ENCODE data around the gene ACSM2B. TPM values are rescaled to one million over a fixed set of nuclear protein-coding genes. Genes with fewer than 3 reads are reported as not detected.
"Not testable (repeated sequence)": the region's sequence is repeated elsewhere in the genome, so short reads cannot be mapped to it uniquely, and the experiment has no call there.

The ACSM2B gene
- total RNA-seq, 2 experiments from 2014 or later: not detected

DNA sequence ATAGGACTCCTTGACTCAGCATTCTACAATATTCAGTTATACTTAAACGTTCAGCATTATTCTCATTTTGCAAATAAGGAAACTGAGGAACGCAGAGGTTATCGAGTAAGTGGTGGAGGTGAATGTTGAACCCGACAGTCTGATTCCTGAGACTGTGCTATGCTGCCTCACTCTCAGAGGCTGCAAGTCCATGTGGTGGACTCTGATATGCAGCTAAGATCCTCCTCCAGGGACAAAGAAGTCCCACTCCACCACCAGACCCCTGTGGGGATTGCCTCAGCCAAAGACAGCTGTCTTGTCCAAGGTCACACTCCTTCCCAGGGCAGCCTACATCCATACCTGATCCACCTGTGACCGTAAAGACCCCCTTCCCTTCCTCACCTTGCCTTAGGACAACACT is 37.5 kb downstream of the ACSM2B start:
- ChIA-PET POLR2A (no interaction called here), CTCF (no interaction called here)

DNA sequence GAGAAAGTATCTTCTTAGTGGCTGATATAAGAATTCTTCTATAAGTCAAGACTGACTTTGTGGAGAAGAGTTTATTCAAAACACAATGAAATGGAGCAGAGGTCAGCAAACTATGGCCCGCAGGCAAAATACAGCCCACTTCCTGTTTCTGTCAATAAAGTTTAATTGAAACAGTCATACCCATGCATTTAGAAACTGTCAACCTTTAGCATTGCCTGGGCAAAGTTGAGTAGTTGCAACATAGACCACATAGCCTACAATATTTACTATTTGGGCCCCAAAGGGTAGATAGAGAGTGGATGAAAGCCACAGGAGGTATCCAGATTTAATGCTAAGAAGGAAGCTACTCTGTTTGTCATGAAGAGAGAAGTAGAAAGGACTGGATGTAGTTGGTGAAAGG is 38.0 kb downstream of the ACSM2B start:
- ChIA-PET CTCF (no interaction called here), POLR2A (no interaction called here)

DNA sequence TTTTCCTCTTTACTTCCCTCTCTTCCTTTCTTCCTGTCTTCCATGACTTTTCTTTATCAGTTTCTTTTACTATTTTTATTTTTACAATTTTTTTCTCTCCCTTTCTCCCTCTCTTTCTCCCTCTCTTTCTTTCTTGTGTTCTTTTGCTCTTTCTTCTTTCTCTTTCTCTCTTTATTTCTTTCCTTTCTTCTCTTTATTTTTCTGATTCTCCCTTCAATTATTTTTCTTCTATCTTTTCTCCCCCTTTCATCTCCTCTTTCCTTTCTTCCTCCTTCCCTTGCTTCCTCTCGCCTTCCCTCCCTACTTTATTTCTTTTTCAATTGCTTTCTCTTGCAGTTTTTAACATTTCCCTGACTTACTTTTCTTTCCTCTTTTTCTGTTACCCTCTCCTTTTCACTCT is 39.5 kb downstream of the ACSM2B start:
- CTCF ChIA-PET, POLR2A ChIA-PET: not testable (repeated sequence)

DNA sequence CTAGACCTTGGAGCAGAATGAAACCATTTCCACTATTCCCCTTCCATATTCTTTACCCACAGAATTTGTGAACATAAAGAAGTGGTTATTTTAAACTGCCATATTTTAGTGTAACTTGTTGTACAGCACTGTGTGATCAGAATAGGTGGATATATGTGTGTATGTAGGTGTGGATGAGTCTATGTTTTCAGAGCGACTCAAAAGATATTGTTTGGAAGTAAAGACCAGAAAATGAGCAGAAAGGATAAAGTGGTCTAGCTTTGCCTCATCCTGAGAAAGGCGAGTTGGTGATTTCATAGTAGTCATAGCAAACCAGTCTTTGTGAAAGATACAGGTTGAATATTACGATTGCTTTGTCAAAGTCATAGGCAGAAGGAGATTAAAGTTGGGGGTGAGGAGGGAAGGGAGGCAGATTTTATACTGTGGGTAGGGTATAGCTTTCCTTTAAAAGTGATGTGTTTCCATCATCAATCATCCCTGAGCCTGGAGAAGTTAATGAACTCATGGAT is 43.8 kb downstream of the ACSM2B start:
- POLR2A ChIA-PET, CTCF ChIA-PET: not testable (repeated sequence)

DNA sequence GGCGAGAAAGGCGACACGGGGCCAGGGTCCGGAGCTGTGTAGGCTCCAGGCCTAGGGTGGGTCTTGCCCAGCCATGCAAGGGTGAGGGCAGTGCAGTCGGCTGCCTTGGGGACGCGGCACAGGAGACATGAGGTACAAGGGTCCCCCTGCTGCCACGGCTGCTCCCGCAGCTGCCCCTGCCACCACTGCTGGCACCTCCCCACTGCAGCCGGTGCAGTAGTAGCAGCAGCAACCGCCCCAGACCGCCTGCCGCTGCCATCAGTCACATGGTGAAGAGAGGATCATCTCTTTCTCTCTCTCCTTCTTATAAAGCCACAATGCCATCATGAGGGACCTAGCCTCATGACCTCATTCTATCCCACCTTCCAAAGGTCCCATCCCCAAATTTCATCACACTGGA is 44.4 kb downstream of the ACSM2B start:
- POLR2A ChIA-PET, CTCF ChIA-PET: not testable (repeated sequence)

DNA sequence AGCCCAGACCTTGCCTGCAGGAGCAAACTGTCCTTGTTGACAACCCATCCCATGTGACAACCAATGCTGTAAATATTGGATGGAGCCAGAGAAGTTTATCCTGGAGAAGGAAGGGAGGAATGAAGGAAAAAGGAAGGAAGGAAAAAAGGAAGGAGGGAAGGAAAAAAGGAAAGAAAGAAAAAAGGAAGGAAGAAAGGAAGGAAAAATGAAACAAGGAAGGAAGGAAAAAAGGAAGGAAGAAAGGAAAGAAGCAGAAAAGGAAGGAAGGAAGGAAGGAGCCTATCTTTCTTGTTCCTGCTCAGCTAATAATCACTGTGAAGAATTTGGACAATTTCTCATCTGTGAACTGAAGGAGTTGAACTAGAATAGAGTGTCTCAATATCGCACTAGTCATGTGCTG is 56.1 kb downstream of the ACSM2B start:
- POLR2A ChIA-PET: no interaction called here
- CTCF ChIA-PET: interaction anchor here (0.9 kb wide), 1 partner anchor 8 kb away, joined by 3 read pairs; no protein-coding TSS in a partner anchor

DNA sequence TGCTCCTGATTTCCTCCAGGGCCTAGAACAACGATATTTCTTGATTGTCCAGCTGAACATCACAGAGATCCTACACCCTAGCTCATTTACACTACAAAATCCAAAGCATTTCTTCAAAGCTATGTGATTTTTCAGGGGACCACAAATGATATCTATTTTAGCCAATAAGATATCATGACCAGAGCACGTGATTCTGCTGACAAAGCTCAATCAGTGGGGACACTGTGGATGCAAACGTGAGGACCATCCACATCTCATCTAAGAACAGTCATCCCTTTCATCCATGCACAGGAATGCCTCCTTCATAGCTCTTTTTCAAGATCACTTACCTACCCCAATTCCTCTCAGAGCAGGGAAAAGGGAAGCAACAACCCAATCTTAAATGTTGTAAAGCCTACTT is 56.9 kb downstream of the ACSM2B start:
- ChIA-PET CTCF (interaction anchor here (0.5 kb wide), 1 partner anchor 927 kb away, joined by 3 read pairs; no protein-coding TSS in a partner anchor), POLR2A (no interaction called here)

DNA sequence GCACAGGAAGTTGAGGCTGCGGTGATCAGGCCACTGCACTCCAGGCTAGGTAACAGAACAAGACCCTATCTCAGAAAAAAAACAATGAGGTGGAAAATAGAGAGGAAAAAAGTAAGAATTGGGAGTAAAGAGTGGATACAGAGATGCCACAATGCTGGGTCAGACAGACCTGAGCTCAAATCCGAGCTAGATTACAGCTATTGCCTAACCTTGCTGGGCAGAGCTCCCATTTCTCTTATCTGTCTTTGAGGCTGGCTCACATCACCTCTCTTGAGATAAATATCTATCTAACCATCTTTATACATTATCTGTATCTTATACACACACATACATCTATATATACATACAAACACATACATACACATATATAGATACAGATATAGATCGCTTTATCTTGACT is 59.0 kb downstream of the ACSM2B start:
- POLR2A ChIA-PET: no interaction called here
- CTCF ChIA-PET: no interaction called here

DNA sequence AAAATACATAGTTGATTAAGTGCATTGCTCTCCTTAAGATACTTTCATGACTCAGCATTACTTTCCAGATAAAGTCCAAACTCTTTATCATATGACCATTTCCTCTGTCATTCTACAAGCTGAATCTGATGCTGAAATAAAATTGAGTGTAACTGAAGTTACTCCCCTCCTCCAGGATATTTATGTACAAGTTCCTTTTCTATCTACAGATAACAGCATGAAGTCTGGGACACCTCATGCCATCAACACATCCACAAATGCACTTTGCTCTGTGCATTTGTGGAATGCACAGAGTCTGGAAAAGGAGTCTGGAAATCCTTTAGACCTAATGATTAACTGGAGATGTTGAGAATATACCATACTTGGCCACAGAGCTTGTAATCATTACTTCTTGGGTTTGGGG is 60.5 kb downstream of the ACSM2B start:
- CTCF ChIA-PET: no interaction called here
- POLR2A ChIA-PET: no interaction called here

DNA sequence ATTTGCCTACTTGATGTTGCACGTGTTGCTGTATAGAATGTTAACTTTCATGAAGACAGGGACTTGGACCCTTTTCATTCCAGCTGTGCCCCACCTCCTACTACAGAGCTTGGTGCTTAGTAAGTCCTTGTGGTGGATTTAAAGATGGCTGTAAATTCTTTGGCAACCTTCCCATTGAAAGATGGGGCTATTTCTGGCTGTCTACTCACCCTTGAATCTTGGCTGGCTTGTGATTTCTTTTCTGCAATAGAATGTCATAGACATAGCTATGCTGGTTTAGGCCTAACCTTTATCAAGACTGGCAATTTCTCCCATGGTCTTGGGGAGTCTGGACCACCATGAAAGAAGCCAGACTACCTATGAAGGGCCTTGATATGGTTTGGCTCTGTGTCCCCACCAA is 65.8 kb downstream of the ACSM2B start:
- ChIA-PET POLR2A (no interaction called here), CTCF (no interaction called here)

DNA sequence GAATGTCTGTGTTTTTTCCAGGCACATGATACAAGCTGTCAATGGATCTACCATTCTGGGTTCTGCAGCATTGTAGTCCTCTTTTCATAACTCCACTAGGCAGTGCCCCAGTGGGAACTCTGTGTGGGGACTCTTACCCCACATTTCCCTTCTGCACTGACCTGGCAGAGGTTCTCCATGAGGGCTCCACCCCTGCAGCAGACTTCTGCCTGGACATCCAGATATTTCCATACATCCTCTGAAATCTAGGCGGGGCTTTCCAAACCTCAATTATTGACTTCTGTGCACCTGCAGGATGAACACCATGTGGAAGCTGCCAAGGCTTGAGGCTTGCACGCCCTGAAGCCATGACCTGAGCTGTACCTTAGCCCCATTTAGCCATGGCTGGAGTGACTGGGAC is 68.9 kb downstream of the ACSM2B start:
- ChIA-PET CTCF (no interaction called here), POLR2A (no interaction called here)

DNA sequence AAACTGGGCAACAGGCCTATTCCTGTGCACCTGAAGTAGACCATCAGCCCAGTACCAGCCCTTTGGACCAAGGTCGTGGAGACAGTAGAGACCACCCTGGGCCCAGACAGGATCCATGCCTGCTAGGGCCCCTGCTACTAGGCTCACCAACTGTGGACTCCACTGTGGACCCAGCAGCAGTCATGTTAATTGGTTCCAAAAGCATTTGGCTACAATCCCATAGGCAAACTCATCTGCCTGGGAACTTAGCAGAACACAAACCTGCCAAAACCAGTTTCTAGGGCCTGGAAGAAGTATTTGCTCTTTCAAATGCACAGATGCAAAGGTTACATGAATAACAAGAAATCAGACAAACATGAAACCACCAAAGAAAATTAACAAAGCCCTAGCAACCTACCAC is 71.7 kb downstream of the ACSM2B start:
- ChIA-PET POLR2A (no interaction called here), CTCF (no interaction called here)

DNA sequence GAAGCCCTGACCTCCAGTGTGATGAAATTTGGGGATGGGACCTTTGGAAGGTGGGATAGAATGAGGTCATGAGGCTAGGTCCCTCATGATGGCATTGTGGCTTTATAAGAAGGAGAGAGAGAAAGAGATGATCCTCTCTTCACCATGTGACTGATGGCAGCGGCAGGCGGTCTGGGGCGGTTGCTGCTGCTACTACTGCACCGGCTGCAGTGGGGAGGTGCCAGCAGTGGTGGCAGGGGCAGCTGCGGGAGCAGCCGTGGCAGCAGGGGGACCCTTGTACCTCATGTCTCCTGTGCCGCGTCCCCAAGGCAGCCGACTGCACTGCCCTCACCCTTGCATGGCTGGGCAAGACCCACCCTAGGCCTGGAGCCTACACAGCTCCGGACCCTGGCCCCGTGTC is 84.7 kb downstream of the ACSM2B start:
- POLR2A ChIA-PET, CTCF ChIA-PET: not testable (repeated sequence)

DNA sequence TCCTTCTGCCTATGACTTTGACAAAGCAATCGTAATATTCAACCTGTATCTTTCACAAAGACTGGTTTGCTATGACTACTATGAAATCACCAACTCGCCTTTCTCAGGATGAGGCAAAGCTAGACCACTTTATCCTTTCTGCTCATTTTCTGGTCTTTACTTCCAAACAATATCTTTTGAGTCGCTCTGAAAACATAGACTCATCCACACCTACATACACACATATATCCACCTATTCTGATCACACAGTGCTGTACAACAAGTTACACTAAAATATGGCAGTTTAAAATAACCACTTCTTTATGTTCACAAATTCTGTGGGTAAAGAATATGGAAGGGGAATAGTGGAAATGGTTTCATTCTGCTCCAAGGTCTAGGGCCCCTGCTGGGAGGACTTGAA is 85.2 kb downstream of the ACSM2B start:
- CTCF ChIA-PET, POLR2A ChIA-PET: not testable (repeated sequence)

Other genes starting within 250 kb of the ACSM2B start
- gene GP2, start 248.9 kb downstream of the ACSM2B start, total RNA-seq: not detected
- gene UMOD, start 223.7 kb downstream of the ACSM2B start, total RNA-seq: not detected
- gene PDILT, start 171.6 kb downstream of the ACSM2B start, total RNA-seq: not detected
- gene ACSM5, start 166.8 kb downstream of the ACSM2B start, total RNA-seq: not detected
- not detected for gene ACSM2A, start 124.8 kb downstream of the ACSM2B start, total RNA-seq
- not detected for gene ACSM1, start 121.3 kb upstream of the ACSM2B start, total RNA-seq
- 10 to 100 TPM; 45.2 to 49.3 TPM for gene THUMPD1, start 165.5 kb upstream of the ACSM2B start, total RNA-seq
- 10 to 100 TPM; 10.1 to 10.7 TPM for gene ACSM3, start 187.6 kb upstream of the ACSM2B start, total RNA-seq
- 10 to 100 TPM; 21.8 to 23.2 TPM for gene ERI2, start 230.1 kb upstream of the ACSM2B start, total RNA-seq
- gene REXO5, start 230.2 kb upstream of the ACSM2B start, total RNA-seq: 10 to 100 TPM in 1 of 2 experiments, 1 to 10 TPM in 1; 9.9 to 12.4 TPM